Body of pancreas (tissue), 4 donors: ENCODE results near the gene ATCAY.

Experiments used
- POLR2A ChIP-seq, 3 donors: fragments of 450-650 bp; IDR thresholded peaks; one replicate each; pipeline ENCODE4 v1.6.1; 2016; ENCODE audit warnings: antibody characterized with exemption in 3 of 3, mild to moderate bottlenecking in 2 of 3
- TF ChIP-seq, protein P1 (sequence below), 7 experiments: fragments of 450-650 bp in 4 of 7; fragments of 200-600 bp in 3 of 7; sonication (generic) in 3 of 7; IDR thresholded peaks; one replicate each; pipeline ENCODE4 v1.5.1; 2016 to 2019; ENCODE audit warnings: antibody characterized with exemption in 7 of 7

DNA sequence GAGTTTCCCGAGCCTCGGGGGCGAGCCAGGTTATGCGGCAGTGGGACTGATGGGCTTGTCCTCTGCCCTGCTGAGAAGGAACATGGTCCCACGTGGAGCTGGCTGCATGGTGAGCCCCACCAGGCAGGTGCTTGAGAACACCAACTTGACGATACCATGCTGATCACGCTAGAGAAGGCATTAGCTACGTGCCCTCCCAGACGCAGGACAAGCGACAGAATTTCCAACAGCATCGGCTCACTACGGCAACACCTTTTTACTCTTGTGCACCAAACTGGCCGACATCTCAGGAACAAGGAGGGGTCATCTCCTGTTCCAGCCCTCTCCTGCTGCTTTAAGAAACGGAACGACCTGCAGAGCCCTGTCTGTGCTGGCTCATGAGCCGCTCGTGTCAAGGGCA, 20.0 kb upstream of the ATCAY start:
- TF ChIP-seq, protein P1, sequence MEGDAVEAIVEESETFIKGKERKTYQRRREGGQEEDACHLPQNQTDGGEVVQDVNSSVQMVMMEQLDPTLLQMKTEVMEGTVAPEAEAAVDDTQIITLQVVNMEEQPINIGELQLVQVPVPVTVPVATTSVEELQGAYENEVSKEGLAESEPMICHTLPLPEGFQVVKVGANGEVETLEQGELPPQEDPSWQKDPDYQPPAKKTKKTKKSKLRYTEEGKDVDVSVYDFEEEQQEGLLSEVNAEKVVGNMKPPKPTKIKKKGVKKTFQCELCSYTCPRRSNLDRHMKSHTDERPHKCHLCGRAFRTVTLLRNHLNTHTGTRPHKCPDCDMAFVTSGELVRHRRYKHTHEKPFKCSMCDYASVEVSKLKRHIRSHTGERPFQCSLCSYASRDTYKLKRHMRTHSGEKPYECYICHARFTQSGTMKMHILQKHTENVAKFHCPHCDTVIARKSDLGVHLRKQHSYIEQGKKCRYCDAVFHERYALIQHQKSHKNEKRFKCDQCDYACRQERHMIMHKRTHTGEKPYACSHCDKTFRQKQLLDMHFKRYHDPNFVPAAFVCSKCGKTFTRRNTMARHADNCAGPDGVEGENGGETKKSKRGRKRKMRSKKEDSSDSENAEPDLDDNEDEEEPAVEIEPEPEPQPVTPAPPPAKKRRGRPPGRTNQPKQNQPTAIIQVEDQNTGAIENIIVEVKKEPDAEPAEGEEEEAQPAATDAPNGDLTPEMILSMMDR (IDR thresholded peaks at IDR 0.05), result no peak
- TF ChIP-seq POLR2A (IDR thresholded peaks at IDR 0.05), result no peak
